ENCODE results near the gene DNAH9. TPM values are rescaled to one million over a fixed set of nuclear protein-coding genes. Genes with fewer than 3 reads are reported as not detected.

DNAH9 gene
- total and polyA plus RNA-seq, 2 of the 8 experiments (the other 6 are each of a cell fraction or from before 2014, with no cell fraction given): 0.21 to 0.86 TPM

DNA sequence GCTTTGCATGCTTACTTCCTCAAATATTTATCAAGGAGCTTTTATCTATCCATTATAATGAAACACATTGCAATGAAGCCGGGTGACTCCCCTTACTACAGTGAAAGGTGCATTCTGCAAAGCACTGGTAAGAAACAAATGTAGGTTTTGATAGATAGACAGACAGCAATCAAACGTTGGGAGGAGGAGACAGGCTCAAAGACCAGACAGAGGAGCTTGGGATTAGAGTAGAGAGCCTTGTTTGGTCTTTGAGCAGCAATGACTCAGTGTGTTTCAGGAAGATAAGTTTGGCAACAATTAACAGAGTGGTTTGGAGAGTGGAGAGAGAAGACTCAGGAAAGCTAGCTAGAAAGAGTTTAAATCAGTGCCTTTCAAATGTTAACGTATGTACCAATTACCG is 330.2 kb downstream of the DNAH9 start:
- no peak overlapping the region for H4K5ac ChIP-seq (ENCODE audit: insufficient read length, low read depth, low read length)
- no peak overlapping the region for H3K4ac ChIP-seq (replicated peaks; ENCODE audit: insufficient read length, low read depth, low read length)
- no peak overlapping the region for H4K8ac ChIP-seq (ENCODE audit: extremely low read depth, insufficient read depth, low read length)
- H2AK5ac ChIP-seq (ENCODE audit: low read depth, low read length): no peak overlapping the region
- H2BK120ac ChIP-seq (replicated peaks; ENCODE audit: low read depth, low read length): no peak overlapping the region
- H3K4me1 ChIP-seq (replicated peaks in 1 of 4; ENCODE audit: control insufficient read depth in 3 of 4, insufficient read depth in 4 of 4, low read length in 3 of 4): peaks cover 0 to 4% (median 2%) of the 10 kb centered on the region in 4 experiments; a peak in 3 of 7 replicates
- no peaks in the 10 kb centered on the region for H3K79me1 ChIP-seq (ENCODE audit: low read depth, low read length)
- no peak overlapping the region for H2BK15ac ChIP-seq (ENCODE audit: low read length)
- H3K27ac ChIP-seq (ENCODE audit: low read depth, low read length): no peak overlapping the region
- H3K9ac ChIP-seq (replicated peaks in 1 of 4; ENCODE audit: extremely low read depth in 1 of 4, low read depth in 3 of 4, low read length in 3 of 4): no peak overlapping the region
- DNase-seq (ENCODE audit: low read depth in 1 of 2, low spot score in 2 of 2) (no peak), FAIRE-seq (no peak)
- 60% methylated on average over 4 of the region's 4 CpGs; no CpG with 5 or more reads in 1 of the 2 experiments for WGBS, 2 experiments (ENCODE audit: extremely low coverage in 1 of 2, insufficient coverage in 1 of 2, insufficient read length in 1 of 2, insufficient replicate concordance in 2 of 2, low coverage in 1 of 2, low lambda C conversion rate in 2 of 2, missing lambda C conversion rate in 1 of 2)
- H2AFZ ChIP-seq (ENCODE audit: low read length): peak overlapping the region; percentile 7; the same call in 1 of the 2 replicates
- no peaks in the 10 kb centered on the region; a peak in 1 of 4 replicates for H3K9me3 ChIP-seq (ENCODE audit: insufficient read depth in 2 of 2, low read depth in 1 of 2, low read length in 1 of 2)
- H2BK5ac ChIP-seq (ENCODE audit: low read depth, low read length): no peak overlapping the region
- H3K36me3 ChIP-seq (ENCODE audit: control insufficient read depth in 2 of 4, insufficient read depth in 4 of 4, low read length in 3 of 4): no peaks in the 10 kb centered on the region
- peak overlapping the region in 1 of 2 experiments; percentile 43; a peak in 2 of 4 replicates for H3K4me2 ChIP-seq (ENCODE audit: insufficient read depth in 1 of 2, low read depth in 2 of 2, low read length in 2 of 2)
- H2BK20ac ChIP-seq (ENCODE audit: low read length): no peak overlapping the region
- POLR2A ChIA-PET (ENCODE audit: partially characterized antibody): no interaction called here
- H3K23ac ChIP-seq (ENCODE audit: insufficient read length): no peak overlapping the region
- no peak overlapping the region for H3K18ac ChIP-seq (ENCODE audit: extremely low read depth, low read length)
- no peak overlapping the region for H3K14ac ChIP-seq (ENCODE audit: insufficient read length)
- no peaks in the 10 kb centered on the region for H3K27me3 ChIP-seq (replicated peaks in 1 of 4; ENCODE audit: control insufficient read depth in 3 of 4, extremely low read depth in 1 of 4, insufficient read depth in 3 of 4, low read length in 3 of 4)
- H4K91ac ChIP-seq (replicated peaks; ENCODE audit: insufficient read length, low read length): no peak overlapping the region
- no peaks in the 10 kb centered on the region for H3K23me2 ChIP-seq (ENCODE audit: low read depth, low read length)
- H2BK12ac ChIP-seq (ENCODE audit: low read depth, low read length): peak overlapping the region; percentile 65; the same call in 1 of the 2 replicates
- CTCF ChIA-PET (ENCODE audit: partially characterized antibody): interaction anchor here (0.7 to 7.5 kb wide), 6 partner anchors 9 to 1191 kb away, joined by 3 to 51 read pairs (median 4); no protein-coding TSS in a partner anchor
- H3K4me3 ChIP-seq (ENCODE audit: extremely low read depth in 1 of 4, insufficient read depth in 2 of 4, low read depth in 3 of 4, low read length in 4 of 4): no peak overlapping the region; a peak in 1 of 8 replicates
- no peaks in the 10 kb centered on the region for H4K20me1 ChIP-seq (replicated peaks in 1 of 2; ENCODE audit: control insufficient read depth in 1 of 2, insufficient read depth in 2 of 2, low read length in 2 of 2)
- H3K56ac ChIP-seq (replicated peaks; ENCODE audit: insufficient read length, low read depth, low read length): no peak overlapping the region
- no peaks in the 10 kb centered on the region for H3K79me2 ChIP-seq (ENCODE audit: control insufficient read depth in 1 of 2, insufficient read depth in 2 of 2, low read length in 2 of 2)
- TF ChIP-seq POU5F1 (IDR thresholded peaks at IDR 0.05; ENCODE audit: low read depth, low read length) (no peak), TBP (IDR thresholded peaks at IDR 0.05; ENCODE audit: low read depth, low read length) (no peak), RNF2 (IDR thresholded peaks at IDR 0.05; ENCODE audit: borderline replicate concordance, low read depth, low read length, missing control alignments, poor library complexity, severe bottlenecking) (no peak), RBBP5 (IDR thresholded peaks at IDR 0.05; ENCODE audit: borderline replicate concordance, low read depth, low read length) (no peak)

All from H1 (cell line).